ENCODE measurements around the gene SEMA6D. TPM values are rescaled to one million over a fixed set of nuclear protein-coding genes. Genes with fewer than 3 reads are reported as not detected.

The SEMA6D gene
- polyA plus RNA-seq, 1 donor from 2014 or later, result 108 TPM

DNA sequence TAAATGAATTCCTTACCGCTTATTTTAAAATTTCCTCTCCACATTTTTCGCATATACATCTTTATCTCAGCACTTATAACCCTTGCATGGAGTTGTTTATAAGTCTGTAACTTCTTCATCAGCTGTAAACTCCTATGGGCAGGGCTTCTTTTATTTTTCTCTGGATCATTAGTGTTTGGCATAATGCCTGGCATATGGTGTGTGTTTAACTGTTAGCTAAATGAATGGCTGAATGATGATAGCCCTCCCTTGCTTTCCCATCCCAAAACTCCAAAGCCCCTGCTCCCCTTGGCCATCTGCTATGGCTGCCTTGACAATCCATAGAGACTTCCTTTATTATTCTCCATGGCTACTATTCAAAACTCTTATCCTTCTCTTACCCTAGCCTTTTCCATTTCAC lies 48.1 kb upstream of the SEMA6D start:
- H3F3A ChIP-seq (ENCODE audit: insufficient read depth, low read length, poor library complexity, severe bottlenecking), result peaks cover 13% of the 10 kb centered on the region
- peaks cover 3% of the 10 kb centered on the region for H4K20me1 ChIP-seq (ENCODE audit: insufficient read depth)
- H3K79me2 ChIP-seq (replicated peaks; ENCODE audit: insufficient read depth, low read length), result no peaks in the 10 kb centered on the region
- H3K27me3 ChIP-seq (ENCODE audit: insufficient read depth, low read depth, low read length), result no peaks in the 10 kb centered on the region
- H3K9me3 ChIP-seq (ENCODE audit: low read length), result no peaks in the 10 kb centered on the region
- no peak overlapping the region for H3K4me3 ChIP-seq (ENCODE audit: low read length)
- no peaks in the 10 kb centered on the region for H3K9me2 ChIP-seq (ENCODE audit: insufficient read depth, low read length)
- H3K9ac ChIP-seq (ENCODE audit: low read length), result no peak overlapping the region
- H3K27ac ChIP-seq (ENCODE audit: low read length), result no peak overlapping the region
- H2AFZ ChIP-seq (ENCODE audit: low read depth, low read length), result no peak overlapping the region
- no peak for TF ChIP-seq MXI1 (conservative IDR thresholded peaks at IDR 0.05; ENCODE audit: poor library complexity, severe bottlenecking)
- TF ChIP-seq EZH2 (IDR thresholded peaks at IDR 0.05; ENCODE audit: borderline replicate concordance, insufficient read depth, low read length, poor library complexity, severe bottlenecking), result no peak
- TF ChIP-seq, protein P1, sequence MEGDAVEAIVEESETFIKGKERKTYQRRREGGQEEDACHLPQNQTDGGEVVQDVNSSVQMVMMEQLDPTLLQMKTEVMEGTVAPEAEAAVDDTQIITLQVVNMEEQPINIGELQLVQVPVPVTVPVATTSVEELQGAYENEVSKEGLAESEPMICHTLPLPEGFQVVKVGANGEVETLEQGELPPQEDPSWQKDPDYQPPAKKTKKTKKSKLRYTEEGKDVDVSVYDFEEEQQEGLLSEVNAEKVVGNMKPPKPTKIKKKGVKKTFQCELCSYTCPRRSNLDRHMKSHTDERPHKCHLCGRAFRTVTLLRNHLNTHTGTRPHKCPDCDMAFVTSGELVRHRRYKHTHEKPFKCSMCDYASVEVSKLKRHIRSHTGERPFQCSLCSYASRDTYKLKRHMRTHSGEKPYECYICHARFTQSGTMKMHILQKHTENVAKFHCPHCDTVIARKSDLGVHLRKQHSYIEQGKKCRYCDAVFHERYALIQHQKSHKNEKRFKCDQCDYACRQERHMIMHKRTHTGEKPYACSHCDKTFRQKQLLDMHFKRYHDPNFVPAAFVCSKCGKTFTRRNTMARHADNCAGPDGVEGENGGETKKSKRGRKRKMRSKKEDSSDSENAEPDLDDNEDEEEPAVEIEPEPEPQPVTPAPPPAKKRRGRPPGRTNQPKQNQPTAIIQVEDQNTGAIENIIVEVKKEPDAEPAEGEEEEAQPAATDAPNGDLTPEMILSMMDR (IDR thresholded peaks at IDR 0.05; ENCODE audit: poor library complexity, severe bottlenecking), result no peak
- TF ChIP-seq, protein P2, sequence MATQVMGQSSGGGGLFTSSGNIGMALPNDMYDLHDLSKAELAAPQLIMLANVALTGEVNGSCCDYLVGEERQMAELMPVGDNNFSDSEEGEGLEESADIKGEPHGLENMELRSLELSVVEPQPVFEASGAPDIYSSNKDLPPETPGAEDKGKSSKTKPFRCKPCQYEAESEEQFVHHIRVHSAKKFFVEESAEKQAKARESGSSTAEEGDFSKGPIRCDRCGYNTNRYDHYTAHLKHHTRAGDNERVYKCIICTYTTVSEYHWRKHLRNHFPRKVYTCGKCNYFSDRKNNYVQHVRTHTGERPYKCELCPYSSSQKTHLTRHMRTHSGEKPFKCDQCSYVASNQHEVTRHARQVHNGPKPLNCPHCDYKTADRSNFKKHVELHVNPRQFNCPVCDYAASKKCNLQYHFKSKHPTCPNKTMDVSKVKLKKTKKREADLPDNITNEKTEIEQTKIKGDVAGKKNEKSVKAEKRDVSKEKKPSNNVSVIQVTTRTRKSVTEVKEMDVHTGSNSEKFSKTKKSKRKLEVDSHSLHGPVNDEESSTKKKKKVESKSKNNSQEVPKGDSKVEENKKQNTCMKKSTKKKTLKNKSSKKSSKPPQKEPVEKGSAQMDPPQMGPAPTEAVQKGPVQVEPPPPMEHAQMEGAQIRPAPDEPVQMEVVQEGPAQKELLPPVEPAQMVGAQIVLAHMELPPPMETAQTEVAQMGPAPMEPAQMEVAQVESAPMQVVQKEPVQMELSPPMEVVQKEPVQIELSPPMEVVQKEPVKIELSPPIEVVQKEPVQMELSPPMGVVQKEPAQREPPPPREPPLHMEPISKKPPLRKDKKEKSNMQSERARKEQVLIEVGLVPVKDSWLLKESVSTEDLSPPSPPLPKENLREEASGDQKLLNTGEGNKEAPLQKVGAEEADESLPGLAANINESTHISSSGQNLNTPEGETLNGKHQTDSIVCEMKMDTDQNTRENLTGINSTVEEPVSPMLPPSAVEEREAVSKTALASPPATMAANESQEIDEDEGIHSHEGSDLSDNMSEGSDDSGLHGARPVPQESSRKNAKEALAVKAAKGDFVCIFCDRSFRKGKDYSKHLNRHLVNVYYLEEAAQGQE (IDR thresholded peaks at IDR 0.05; ENCODE audit: borderline replicate concordance), result no peak
- no peak for TF ChIP-seq POLR2AphosphoS5 (IDR thresholded peaks at IDR 0.05)
- TF ChIP-seq SMC3 (conservative IDR thresholded peaks at IDR 0.05; ENCODE audit: poor library complexity), result no peak
- TF ChIP-seq RAD21 (conservative IDR thresholded peaks at IDR 0.05), result no peak
- TF ChIP-seq TAF1 (IDR thresholded peaks at IDR 0.05; ENCODE audit: low read depth), result no peak
- TF ChIP-seq EP300 (conservative IDR thresholded peaks at IDR 0.05; ENCODE audit: poor library complexity, severe bottlenecking), result no peak
- H3K36me3 ChIP-seq (ENCODE audit: insufficient read depth, low read length), result no peaks in the 10 kb centered on the region
- H3K4me2 ChIP-seq (ENCODE audit: low read length), result no peak overlapping the region

DNA sequence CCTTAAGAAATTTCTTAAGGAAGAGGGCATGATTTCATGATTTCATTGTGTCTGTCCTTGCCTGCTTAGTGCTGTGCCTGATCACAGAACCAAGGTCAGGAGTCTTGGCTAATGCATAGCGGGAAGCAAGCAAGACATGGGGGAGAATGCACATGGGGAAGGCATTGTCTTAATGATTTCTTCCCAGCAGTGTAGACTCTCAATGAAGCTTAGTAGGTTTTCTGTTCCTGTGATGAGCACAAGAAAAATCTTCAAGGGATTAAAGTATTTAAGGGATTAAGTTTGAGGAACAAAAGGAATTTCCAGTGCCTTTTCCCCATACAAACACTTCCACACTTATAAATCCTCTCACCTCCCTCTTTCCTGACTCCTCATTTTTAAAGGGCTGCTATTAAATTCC lies 46.9 kb upstream of the SEMA6D start:
- Histone ChIP-seq H3K4me2 (ENCODE audit: low read length) (no peak overlapping the region), H3K9me2 (ENCODE audit: insufficient read depth, low read length) (no peaks in the 10 kb centered on the region), H4K20me1 (ENCODE audit: insufficient read depth) (peaks cover 3% of the 10 kb centered on the region), H3K4me3 (ENCODE audit: low read length) (no peak overlapping the region), H3K36me3 (ENCODE audit: insufficient read depth, low read length) (no peaks in the 10 kb centered on the region), H3K9me3 (ENCODE audit: low read length) (no peaks in the 10 kb centered on the region), H3K79me2 (replicated peaks; ENCODE audit: insufficient read depth, low read length) (no peaks in the 10 kb centered on the region), H3K9ac (ENCODE audit: low read length) (no peak overlapping the region), H3F3A (ENCODE audit: insufficient read depth, low read length, poor library complexity, severe bottlenecking) (peaks cover 13% of the 10 kb centered on the region), H2AFZ (ENCODE audit: low read depth, low read length) (no peak overlapping the region), H3K27ac (ENCODE audit: low read length) (no peak overlapping the region), H3K27me3 (ENCODE audit: insufficient read depth, low read depth, low read length) (no peaks in the 10 kb centered on the region)
- TF ChIP-seq EP300 (conservative IDR thresholded peaks at IDR 0.05; ENCODE audit: poor library complexity, severe bottlenecking), result no peak
- TF ChIP-seq TAF1 (IDR thresholded peaks at IDR 0.05; ENCODE audit: low read depth), result no peak
- no peak for TF ChIP-seq SMC3 (conservative IDR thresholded peaks at IDR 0.05; ENCODE audit: poor library complexity)
- TF ChIP-seq, protein P2 (IDR thresholded peaks at IDR 0.05; ENCODE audit: borderline replicate concordance), result no peak
- TF ChIP-seq RAD21 (conservative IDR thresholded peaks at IDR 0.05), result no peak
- TF ChIP-seq POLR2AphosphoS5 (IDR thresholded peaks at IDR 0.05), result no peak
- TF ChIP-seq, protein P1 (IDR thresholded peaks at IDR 0.05; ENCODE audit: poor library complexity, severe bottlenecking), result no peak
